ENCODE measurements around the gene NXNL1.

GRCh38 chr19:17468302-17469091 is 7.8 kb upstream of the NXNL1 start:
- TF ChIP-seq CTCF (IDR thresholded peaks at IDR 0.05) (no peak), GRHL2 (CRISPR knock-in tag; IDR thresholded peaks at IDR 0.05; ENCODE audit: insufficient replicate concordance, severe bottlenecking) (no peak)
